Stimulated activated CD4-positive, alpha-beta T cell treated with anti-CD3 and anti-CD28 coated beads, Interleukin-12 subunit alpha, Interleukin-12 subunit beta, amount 100 ng/mL, for 4 hours (primary cell): ENCODE data around the gene DCAF15.

Source experiments
- DNase-seq: peaks from one replicate; pipeline ENCODE4 v3.0.0-alpha.2; 2020

Gene DCAF15

DNA sequence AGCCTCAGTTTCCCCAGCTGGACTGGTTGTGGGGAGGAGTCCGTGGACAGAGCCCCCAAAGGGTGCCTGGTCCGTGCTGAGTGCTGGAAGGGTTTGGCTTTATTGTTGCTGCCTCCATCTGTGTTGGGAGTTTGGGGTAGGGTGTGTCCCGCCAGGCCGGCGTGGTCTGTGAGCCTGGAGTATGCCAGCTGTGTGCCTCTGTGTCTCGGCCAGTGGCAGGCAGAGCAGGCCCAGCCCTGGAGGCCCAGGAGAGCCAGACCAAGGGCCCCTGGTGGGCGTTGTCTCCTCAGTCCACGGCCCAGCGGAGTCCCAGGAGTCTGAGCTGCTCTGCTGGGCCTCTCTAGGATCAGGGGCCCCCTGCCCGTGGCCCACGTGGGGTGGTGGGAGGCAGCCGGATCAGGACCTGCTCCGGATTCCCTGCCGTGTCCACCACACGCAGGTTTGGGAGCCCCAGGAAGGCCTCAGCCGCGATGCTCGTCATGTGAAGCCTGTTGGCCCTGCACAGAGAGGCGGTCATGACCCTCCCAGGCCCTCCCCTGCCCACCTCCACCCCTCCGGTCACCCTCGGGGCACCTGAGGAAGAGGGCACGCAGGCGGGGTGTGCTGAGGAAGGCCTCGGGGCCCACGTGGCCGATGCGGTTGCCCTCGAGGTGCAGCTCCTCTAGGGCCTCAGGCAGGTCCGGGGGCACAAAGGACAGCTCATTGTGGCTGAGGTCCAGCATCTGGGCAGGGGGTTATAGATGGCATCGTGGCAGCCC, 20.7 kb upstream of the DCAF15 start:
- DNase-seq: no peak

- DNase-seq: no peak
These were observed 20.1 kb upstream of the DCAF15 start for GRCh38 chr19:13932149-13932637.

DNA sequence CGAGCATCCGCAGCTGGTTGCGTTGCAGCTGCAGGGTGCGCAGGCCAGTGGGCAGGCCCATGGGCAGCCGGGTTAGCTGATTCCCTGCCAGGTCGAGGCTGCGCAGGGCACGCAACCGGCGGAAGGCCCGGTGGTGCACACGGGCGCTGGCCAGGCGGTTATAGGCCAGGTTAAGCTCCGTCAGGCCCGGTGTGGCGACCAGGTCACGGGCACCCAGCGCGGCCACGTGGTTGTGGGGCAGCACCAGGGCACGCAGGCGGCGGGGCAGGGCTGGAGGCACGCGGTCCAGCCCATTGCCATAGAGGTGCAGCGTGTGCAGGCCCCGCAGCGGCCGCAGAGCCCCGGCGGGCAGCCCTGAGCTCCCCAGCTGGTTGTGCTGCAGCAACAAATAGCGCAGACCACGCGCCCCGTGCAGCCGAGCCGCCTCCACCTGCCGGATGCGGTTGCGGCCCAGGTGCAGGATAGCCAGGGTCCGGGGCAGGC, 19.4 kb upstream of the DCAF15 start:
- no peak for DNase-seq

DNA sequence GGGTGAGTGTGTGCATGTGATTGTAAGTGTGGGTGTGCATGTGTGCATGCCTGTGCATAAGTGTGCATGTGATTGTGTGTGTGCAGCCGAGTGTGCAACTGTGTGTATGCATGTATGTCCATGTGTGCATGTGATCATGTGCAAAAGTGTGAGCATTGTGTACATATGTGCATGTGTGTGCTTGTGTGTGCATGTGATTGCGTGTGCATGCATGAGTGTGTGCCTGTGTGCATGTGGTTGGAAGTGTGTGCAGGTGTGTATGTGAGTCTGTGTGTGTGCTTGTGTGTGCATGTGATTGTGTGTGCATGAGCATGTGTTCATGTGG, 17.6 kb upstream of the DCAF15 start:
- no peak for DNase-seq

DNA sequence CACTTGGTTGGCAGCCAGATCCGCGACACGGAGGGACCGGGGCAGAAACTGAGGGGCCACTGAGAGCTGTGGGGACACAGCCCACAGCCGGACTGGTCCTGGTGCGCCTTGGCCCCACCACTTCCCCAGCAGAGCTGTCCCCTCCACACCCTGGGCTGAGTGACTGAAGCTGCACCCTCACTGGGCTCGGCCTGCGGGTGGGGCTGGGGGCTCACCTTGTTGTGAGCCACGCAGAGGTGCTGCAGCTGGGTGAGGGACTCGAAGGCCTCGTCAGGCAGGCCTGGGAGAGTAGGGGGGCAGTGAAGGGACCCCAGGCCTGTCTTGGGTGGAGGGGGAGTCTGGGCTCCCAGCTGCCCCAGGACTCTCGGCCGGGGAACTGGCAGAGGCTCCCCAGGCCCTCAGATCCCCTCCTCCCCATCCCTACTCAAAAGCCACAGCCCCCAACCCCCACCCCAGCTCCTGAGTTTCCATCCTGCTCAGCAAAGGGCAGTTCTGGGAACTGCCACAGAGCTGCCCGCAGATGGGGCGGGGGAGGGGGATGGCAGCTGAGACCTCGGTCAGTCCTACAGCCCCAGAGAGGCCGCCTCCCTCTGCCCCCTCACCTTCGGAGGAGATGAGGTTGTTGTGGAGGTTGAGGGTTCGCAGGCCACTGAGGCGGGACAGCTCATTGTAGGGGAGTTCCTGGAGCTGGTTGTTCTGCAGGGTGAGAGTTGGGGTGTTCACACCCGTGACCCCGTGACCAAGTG, 16.4 kb upstream of the DCAF15 start:
- no peak for DNase-seq

DNA sequence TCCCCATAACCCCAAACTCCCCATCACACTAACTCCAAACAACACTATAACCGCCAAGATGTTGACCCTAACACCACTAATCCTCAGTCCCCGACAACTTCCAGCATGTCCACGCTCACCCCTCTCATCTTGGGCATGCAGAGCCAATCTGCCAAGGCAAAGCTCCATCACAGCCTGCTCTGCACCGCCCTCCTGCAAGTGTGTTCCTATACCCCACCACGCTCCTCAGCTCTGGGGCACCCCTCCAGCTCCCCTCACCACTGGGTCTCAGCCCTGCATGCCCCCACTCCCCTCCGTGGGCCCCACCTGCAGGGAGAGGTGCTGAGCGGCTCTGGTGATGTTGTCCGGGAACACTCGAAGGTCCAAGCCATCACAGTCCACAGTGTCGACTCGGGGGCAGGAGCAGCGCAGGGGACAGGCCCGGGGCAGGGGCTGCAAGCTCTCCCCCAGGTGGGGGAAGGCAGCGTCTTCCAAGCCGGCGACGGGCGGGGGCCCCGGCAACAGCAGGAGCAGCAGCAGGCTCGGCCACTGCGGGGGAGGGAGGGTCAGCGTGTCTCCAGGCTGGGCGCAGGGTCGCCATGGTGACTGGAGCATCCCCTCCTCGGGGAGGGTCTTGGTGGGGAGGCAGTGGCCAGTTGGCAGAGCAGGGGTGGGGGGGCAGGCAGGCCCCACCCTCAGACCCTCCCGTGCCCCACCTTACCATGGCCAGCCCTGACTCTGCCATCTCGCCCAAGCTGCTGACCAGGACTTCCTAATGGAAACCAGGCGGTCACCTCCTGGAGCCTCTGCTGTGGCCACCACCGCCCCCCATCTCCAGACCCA, 14.6 kb upstream of the DCAF15 start:
- DNase-seq: no peak

- DNase-seq: no peak
These were observed 13.8 kb upstream of the DCAF15 start, which contains the start of gene PODNL1 for GRCh38 chr19:13938301-13939064. Gene PODNL1 (minus strand): TSS chr19:13938417. CDS start chr19:13938181, 236 bp downstream.

DNA sequence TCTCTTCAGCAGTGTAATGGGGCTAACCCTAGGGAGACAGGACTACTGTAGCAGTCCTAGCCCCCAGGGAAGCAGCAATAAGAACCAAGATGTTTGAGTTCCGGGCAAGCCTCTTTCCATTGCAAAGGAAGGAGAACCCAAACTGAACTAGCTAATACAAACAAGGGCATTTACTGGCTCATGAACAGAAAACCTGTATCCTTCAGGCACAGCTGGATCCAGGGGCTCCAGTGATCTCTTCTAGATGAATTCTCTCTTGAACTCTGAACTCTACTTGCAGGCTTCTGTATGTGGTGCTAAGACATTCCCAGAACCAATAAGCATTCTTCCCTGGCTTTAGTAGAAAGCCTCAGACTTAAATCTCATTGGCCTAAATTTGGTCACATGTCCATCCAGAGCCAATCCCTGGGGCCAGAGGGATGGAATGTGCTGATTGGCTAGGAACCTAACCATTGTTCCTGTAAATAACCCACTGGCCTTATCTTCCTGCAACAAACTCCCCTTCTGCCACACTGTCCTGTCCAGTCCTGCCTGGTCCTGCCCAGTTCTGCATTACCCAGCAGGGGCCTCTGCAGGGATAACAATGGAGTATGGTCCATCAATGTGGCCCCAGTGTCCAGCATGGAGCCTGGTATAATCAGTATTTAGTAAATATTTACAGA, 10.2 kb upstream of the DCAF15 start:
- no peak for DNase-seq

GRCh38 chr19:13946414-13946813, 5.9 kb upstream of the DCAF15 start:
- DNase-seq: no peak

- no peak for DNase-seq
These were observed 1.3 kb upstream of the DCAF15 start for GRCh38 chr19:13951043-13951442.

DNA sequence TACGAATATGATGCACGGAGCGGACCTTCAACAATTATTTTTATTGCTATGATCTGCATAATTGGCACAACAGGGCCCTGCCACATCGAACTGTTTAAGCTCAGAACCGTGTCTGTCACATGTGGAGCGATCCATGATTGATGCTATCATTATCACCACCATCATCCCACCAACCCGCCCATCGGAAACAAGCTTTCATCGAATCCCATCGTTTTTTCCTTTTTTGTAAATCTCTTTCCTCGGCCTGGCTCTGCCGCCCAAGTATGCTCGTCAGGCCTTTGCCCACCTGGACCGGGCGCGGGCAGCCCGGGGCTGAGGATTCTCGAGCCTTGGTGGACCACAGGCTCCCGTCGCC, 533 bp upstream of the DCAF15 start:
- no peak for DNase-seq

DNA sequence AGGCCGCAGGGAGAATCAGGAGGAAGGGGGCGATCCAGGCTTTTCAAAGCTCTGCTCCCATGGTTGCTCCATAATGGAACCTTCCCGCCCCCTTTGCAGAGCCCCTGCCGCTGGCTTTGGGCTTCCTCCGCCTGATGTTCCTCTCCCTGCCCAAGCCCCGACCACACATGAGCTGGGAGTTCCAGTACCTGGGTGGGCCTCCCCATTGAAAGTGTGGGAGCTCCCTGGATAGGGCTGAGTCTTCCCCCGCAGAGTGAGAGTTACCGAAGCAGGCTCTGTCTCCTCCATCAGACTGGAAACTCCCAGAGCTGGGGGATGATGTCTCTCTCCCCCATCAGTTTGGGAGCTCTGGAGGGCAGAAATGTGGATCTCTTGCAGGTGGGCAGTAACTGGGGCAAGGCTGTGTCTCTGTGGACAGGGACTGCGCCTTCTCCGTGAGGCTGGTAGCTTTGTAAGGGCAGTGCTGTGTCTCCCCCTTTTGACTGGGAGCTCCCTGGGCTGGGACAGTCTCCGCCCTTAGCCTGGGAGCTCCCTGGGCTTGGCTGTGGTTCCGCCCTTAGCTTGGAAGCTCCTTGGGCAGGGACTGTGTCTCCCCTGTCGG, 722 bp downstream of the DCAF15 start:
- no peak for DNase-seq

- no peak for DNase-seq
These were observed 1.9 kb downstream of the DCAF15 start for GRCh38 chr19:13954185-13954584.

GRCh38 chr19:13955662-13956364, 3.5 kb downstream of the DCAF15 start:
- no peak for DNase-seq

DNA sequence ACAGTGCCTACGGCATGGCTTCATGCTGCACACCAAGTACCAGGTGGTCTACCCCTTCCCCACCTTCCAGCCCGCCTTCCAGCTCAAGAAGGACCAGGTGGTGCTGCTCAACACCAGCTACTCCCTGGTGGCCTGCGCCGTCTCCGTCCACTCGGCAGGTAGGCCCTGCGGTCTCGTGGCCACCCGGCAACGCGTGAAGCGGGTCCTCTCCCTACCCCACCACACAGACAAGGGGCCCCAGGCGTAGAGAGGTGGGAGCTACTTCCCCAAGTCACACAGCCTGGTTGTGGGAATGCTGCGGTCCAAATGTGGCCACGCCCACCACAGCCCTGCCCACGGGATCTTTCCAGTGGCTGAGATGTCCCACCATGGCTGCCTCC, 4.0 kb downstream of the DCAF15 start:
- no peak for DNase-seq

DNA sequence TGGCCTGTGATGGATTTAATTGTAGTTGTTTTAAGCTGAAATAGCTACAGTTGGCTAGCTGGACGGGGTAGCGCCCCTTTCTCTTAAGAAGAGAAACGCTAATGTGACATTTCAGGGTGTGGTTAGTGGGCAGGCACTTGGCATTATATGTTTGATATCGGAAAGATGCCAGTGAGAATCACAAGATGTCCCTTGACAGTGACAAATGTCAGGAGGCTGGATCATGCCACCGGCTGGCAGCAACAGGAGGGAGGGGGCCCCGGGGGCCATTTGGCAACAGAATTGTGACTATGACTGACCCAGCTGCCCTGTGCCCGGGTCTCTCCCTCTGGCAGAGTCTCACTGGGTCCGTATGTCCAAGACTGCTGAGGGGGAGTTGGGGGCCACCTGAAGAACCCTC, 4.7 kb downstream of the DCAF15 start:
- no peak for DNase-seq

- DNase-seq: no peak
These were observed 5.7 kb downstream of the DCAF15 start for GRCh38 chr19:13958043-13958442.

- DNase-seq: no peak
These were observed 7.0 kb downstream of the DCAF15 start for GRCh38 chr19:13959141-13959961.

- peak; percentile 17 for DNase-seq
These were observed 7.9 kb downstream of the DCAF15 start for GRCh38 chr19:13959962-13960862.
